ENCODE results near the gene HDHD5. TPM values are rescaled to one million over a fixed set of nuclear protein-coding genes. Genes with fewer than 3 reads are reported as not detected.

The HDHD5 gene
- total and polyA plus RNA-seq, 2 of the 13 experiments (the other 11 are each of a cell fraction or from before 2014, with no cell fraction given), result not detected

- in situ Hi-C loops (cut with HindIII; ENCODE audit: extremely low pct_ligation_motif_present, low pct_unique_long_range_greater_than_20kb) (no loop called here), intact Hi-C loops (cut with micrococcal nuclease; ENCODE audit: unreplicated experiment) (no loop called here)
- POLR2A ChIA-PET, result no interaction called here
- CTCF ChIA-PET (ENCODE audit: low intra/inter-chr PET ratio, low total read pairs), result no interaction called here
- DNase-seq (ENCODE audit: low spot score), result no peak
- Histone ChIP-seq H3K9ac (ENCODE audit: insufficient read depth, low read depth, low read length) (no peak overlapping the region), H3K9me3 (ENCODE audit: low read length) (no peaks in the 10 kb centered on the region), H4K20me1 (ENCODE audit: insufficient read depth, low read length) (no peaks in the 10 kb centered on the region), H3K27ac (ENCODE audit: extremely low read length, insufficient read depth, low read length) (no peak overlapping the region), H3K27me3 (ENCODE audit: control insufficient read depth in 1 of 2, insufficient read depth in 2 of 2, low read length in 2 of 2) (peaks cover 0 to 1% of the 10 kb centered on the region in 2 experiments; a peak in 1 of 5 replicates), H3K4me3 (replicated peaks in 1 of 3; ENCODE audit: insufficient read depth in 1 of 3, low read depth in 2 of 3, low read length in 3 of 3) (no peak overlapping the region), H3K4me1 (ENCODE audit: insufficient read depth, low read length) (no peaks in the 10 kb centered on the region), H3K79me2 (ENCODE audit: insufficient read depth, low read length) (no peaks in the 10 kb centered on the region), H3K36me3 (replicated peaks in 1 of 2; ENCODE audit: control insufficient read depth in 1 of 2, insufficient read depth in 2 of 2, low read length in 2 of 2) (no peaks in the 10 kb centered on the region), H2AFZ (ENCODE audit: low read length) (no peak overlapping the region), H3K4me2 (ENCODE audit: low read depth, low read length) (no peak overlapping the region)
- 56% methylated on average over 4 of the region's 8 CpGs for WGBS (ENCODE audit: low lambda C conversion rate)
- TF ChIP-seq SKIL (CRISPR knock-in tag; IDR thresholded peaks at IDR 0.05; ENCODE audit: borderline replicate concordance), result no peak
- TF ChIP-seq USF2 (IDR thresholded peaks at IDR 0.05; ENCODE audit: low read depth, low read length), result no peak
- TF ChIP-seq USF2 (CRISPR knock-in tag; IDR thresholded peaks at IDR 0.05; ENCODE audit: borderline replicate concordance), result no peak
- no peak for TF ChIP-seq ZNF549 (CRISPR knock-in tag; IDR thresholded peaks at IDR 0.05)
- no peak for TF ChIP-seq ZIK1 (CRISPR knock-in tag; IDR thresholded peaks at IDR 0.05; ENCODE audit: borderline replicate concordance, low read depth)
- no peak for TF ChIP-seq ZNF367 (CRISPR knock-in tag; IDR thresholded peaks at IDR 0.05; ENCODE audit: borderline replicate concordance)
- no peak for TF ChIP-seq KMT2B (CRISPR knock-in tag; IDR thresholded peaks at IDR 0.05)
- TF ChIP-seq CSRNP1 (CRISPR knock-in tag; IDR thresholded peaks at IDR 0.05), result no peak
- no peak for TF ChIP-seq ZNF768 (CRISPR knock-in tag; IDR thresholded peaks at IDR 0.05)
- FAIRE-seq, result no peak
- no peak for ATAC-seq
- no TSS peak for BruUV-seq (replicated peaks)
Measured at GRCh38 chr22:17143826-17144225, 15.3 kb downstream of the HDHD5 start.

All from HepG2 (cell line).